H1 (cell line): ENCODE measurements around the gene ARHGEF28. TPM values are rescaled to one million over a fixed set of nuclear protein-coding genes. Genes with fewer than 3 reads are reported as not detected.

Source experiments
- BRCA1 ChIP-seq: IDR thresholded peaks from 2 replicates; pipeline ENCODE4 v1.6.1; 2012; ENCODE audit warnings: low read depth, low read length, improper control_type of control experiment
- polyA plus RNA-seq, 7 experiments: library from polyadenylated mRNA; depleted of rRNA in 3 of 7; stranded (reverse) in 5 of 7; unstranded in 2 of 7; fragments of >200 nt in 5 of 7; fragments of 200-250 nt in 2 of 7; gene quantifications; 1 replicate in 5 of 7; 2 replicates in 1 of 7; 4 replicates in 1 of 7; pipeline versions ENCODE4 v1.2.1 to v1.2.3, GENCODE V29; 2011 to 2013; ENCODE audit warnings: missing spikeins in 2 of 7, mixed read lengths in 2 of 7
- total RNA-seq: library from RNA; stranded (reverse); fragmentation: NEBNext Ultra II Directional; extraction: Animal tissue kit (Norgen Biotek cat#: 25700); gene quantifications from 2 replicates; pipeline ENCODE4 v1.2.1, GENCODE V29; 2021

The ARHGEF28 gene
- total and polyA plus RNA-seq, 2 of the 8 experiments (the other 6 are each of a cell fraction or from before 2014, with no cell fraction given), result 0.33 to 1.0 TPM

DNA sequence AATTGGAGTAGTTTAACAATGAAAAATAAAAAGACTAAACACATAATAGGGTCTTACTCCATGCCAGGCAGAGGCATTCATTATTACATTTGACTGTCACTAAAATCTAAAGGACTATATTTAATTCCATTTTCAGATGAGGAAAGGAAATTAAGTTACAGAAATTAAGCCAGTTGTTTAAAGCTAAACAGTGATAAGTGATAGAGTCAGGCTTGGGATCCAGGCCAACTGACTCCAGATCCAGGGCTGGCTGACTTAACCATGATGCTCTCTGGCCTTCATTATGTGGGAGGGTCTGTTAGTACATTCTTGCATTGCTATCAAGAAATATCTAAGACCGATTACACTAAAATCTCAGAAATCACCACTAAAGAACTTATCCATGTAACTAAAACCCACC lies 107.2 kb downstream of the ARHGEF28 start (continued):
- no peak for TF ChIP-seq BRCA1
